NT2/D1 (cell line): ENCODE data around the gene PEAK1.

Experiments
- SUZ12 ChIP-seq: IDR thresholded peaks from 2 replicates; pipeline ENCODE4 v1.6.1; 2011; ENCODE audit not compliant: insufficient read length, insufficient read depth; ENCODE audit errors: extremely low read depth
- YY1 ChIP-seq: IDR thresholded peaks from 2 replicates; pipeline ENCODE4 v1.6.1; 2011; ENCODE audit not compliant: insufficient read length, insufficient read depth

GRCh38 chr15:77201665-77202064 is 218.2 kb downstream of the PEAK1 start:
- TF ChIP-seq YY1, result no peak
- TF ChIP-seq SUZ12, result no peak
